ENCODE data around the gene CCNB1IP1. TPM values are rescaled to one million over a fixed set of nuclear protein-coding genes. Genes with fewer than 3 reads are reported as not detected.
"Not testable (repeated sequence)": the region's sequence is repeated elsewhere in the genome, so short reads cannot be mapped to it uniquely, and the experiment has no call there.

CCNB1IP1 gene
- total RNA-seq, 2 donors from 2014 or later, result 34.6 to 47.8 TPM

GRCh38 chr14:20305265-20306078, 27.6 kb downstream of the CCNB1IP1 start, which contains the start of gene TTC5:
TTC5 (minus strand) TSS chr14:20305951; CDS start chr14:20305937, 14 bp downstream.
- TF ChIP-seq CTCF (IDR thresholded peaks at IDR 0.05) (peak; percentile 31 to 87 (median 83)), POLR2AphosphoS5 (IDR thresholded peaks at IDR 0.05) (peak; percentile 78), POLR2A (IDR thresholded peaks at IDR 0.05) (no peak)
- 0% methylated on average over 27 of the region's 27 CpGs for WGBS

GRCh38 chr14:20302042-20302755, 30.9 kb downstream of the CCNB1IP1 start:
- H3K9me3 ChIP-seq, result no peaks in the 10 kb centered on the region
- H3K27ac ChIP-seq, result no peak overlapping the region
- 87% methylated on average over 1 of the region's 1 CpG for WGBS
- TF ChIP-seq POLR2A (IDR thresholded peaks at IDR 0.05) (no peak), POLR2AphosphoS5 (IDR thresholded peaks at IDR 0.05) (no peak), CTCF (IDR thresholded peaks at IDR 0.05) (no peak)
- H3K4me3 ChIP-seq, result no peak overlapping the region
- peaks cover 0 to 4% of the 10 kb centered on the region in 2 donors for H3K36me3 ChIP-seq
- intact Hi-C loops (cut with DNase I), result no loop called here
- no peaks in the 10 kb centered on the region for H3K27me3 ChIP-seq (replicated peaks; ENCODE audit: insufficient read depth)
- DNase-seq (ENCODE audit: low spot score), result no peak
- H3K4me1 ChIP-seq (replicated peaks), result peaks cover 2% of the 10 kb centered on the region

More at GRCh38 chr14:20305265-20306078, 27.6 kb downstream of the CCNB1IP1 start, which contains the start of gene TTC5:
- H3K36me3 ChIP-seq, result no peaks in the 10 kb centered on the region
- intact Hi-C loops (cut with DNase I), result no loop called here
- H3K4me1 ChIP-seq (replicated peaks), result peaks cover 2% of the 10 kb centered on the region
- H3K9me3 ChIP-seq, result no peaks in the 10 kb centered on the region
- H3K27me3 ChIP-seq (replicated peaks; ENCODE audit: insufficient read depth), result no peaks in the 10 kb centered on the region
- H3K27ac ChIP-seq, result peak within 1 kb of the TSS; percentile 32 to 54
- DNase-seq (ENCODE audit: low spot score), result peak; percentile 77
- H3K4me3 ChIP-seq, result peak within 1 kb of the TSS; percentile 40 to 62

DNA sequence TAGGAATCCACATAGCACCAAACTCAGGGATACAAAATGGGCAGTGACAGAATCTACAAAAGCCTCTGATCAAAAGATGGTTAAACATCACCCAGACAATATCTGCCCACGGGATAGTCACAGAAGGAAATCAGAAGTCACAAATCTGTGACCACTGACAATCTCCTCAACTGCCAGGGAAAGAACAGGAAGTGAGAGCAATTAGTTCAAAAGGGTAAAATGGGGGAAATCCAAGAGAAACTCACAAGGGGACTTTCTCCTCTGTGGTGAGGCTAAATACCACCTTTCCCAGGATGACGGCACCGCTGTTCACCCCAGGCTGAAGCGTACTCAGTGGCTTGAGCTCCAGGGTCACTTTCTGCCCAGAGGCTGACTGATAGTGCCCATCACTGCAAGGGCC, 38.0 kb downstream of the CCNB1IP1 start:
- H3K27me3 ChIP-seq (replicated peaks; ENCODE audit: insufficient read depth), result no peaks in the 10 kb centered on the region
- no peaks in the 10 kb centered on the region for H3K9me3 ChIP-seq
- DNase-seq (ENCODE audit: low spot score), result no peak
- WGBS, result 87% methylated on average over 4 of the region's 4 CpGs
- H3K36me3 ChIP-seq, result peaks cover 5 to 11% of the 10 kb centered on the region in 2 donors
- H3K4me3 ChIP-seq, result no peak overlapping the region
- no peak overlapping the region for H3K27ac ChIP-seq
- no peaks in the 10 kb centered on the region for H3K4me1 ChIP-seq (replicated peaks)
- no peak for TF ChIP-seq POLR2A (IDR thresholded peaks at IDR 0.05)
- TF ChIP-seq CTCF (IDR thresholded peaks at IDR 0.05), result no peak
- no peak for TF ChIP-seq POLR2AphosphoS5 (IDR thresholded peaks at IDR 0.05)
- intact Hi-C loops (cut with DNase I), result no loop called here

DNA sequence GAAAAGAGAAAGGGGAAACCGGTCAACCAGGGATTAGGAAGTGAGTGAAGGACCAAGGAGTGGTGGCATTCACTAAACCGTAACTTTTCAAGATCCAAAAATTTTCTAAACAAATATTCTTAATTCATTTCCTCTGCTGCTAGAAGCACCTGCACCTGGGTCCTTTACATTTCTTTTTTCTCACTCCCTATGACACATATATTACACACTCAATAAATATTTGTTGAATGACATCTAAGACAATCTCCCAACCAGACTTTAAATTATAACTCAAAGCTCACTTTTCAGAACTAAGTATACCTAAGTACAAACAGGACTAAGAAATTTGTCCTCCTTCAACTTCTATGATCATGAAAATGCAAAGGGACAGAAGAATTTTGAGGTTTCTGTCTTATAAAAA, 38.4 kb downstream of the CCNB1IP1 start:
- H3K27me3 ChIP-seq (replicated peaks; ENCODE audit: insufficient read depth), result no peaks in the 10 kb centered on the region
- TF ChIP-seq POLR2A (IDR thresholded peaks at IDR 0.05), result no peak
- no peak for TF ChIP-seq CTCF (IDR thresholded peaks at IDR 0.05)
- TF ChIP-seq POLR2AphosphoS5 (IDR thresholded peaks at IDR 0.05), result no peak
- no peak overlapping the region for H3K4me3 ChIP-seq
- DNase-seq (ENCODE audit: low spot score), result no peak
- WGBS, result 94% methylated on average over 2 of the region's 2 CpGs
- intact Hi-C loops (cut with DNase I), result no loop called here
- H3K9me3 ChIP-seq, result no peaks in the 10 kb centered on the region
- no peaks in the 10 kb centered on the region for H3K4me1 ChIP-seq (replicated peaks)
- H3K36me3 ChIP-seq, result peaks cover 5 to 11% of the 10 kb centered on the region in 2 donors
- no peak overlapping the region for H3K27ac ChIP-seq

- H3K27me3 ChIP-seq (replicated peaks; ENCODE audit: insufficient read depth); intact Hi-C loops (cut with DNase I); H3K27ac ChIP-seq; H3K36me3 ChIP-seq; H3K4me3 ChIP-seq; H3K9me3 ChIP-seq; H3K4me1 ChIP-seq (replicated peaks); DNase-seq (ENCODE audit: low spot score): not testable (repeated sequence)
- 100% methylated on average over 1 of the region's 1 CpG for WGBS
These were observed 51.1 kb downstream of the CCNB1IP1 start for GRCh38 chr14:20281998-20282397.

- H3K36me3 ChIP-seq; H3K27ac ChIP-seq; H3K9me3 ChIP-seq; H3K4me3 ChIP-seq; H3K27me3 ChIP-seq (replicated peaks; ENCODE audit: insufficient read depth); H3K4me1 ChIP-seq (replicated peaks); DNase-seq (ENCODE audit: low spot score); intact Hi-C loops (cut with DNase I): not testable (repeated sequence)
- 96% methylated on average over 7 of the region's 7 CpGs for WGBS
These were observed 52.8 kb downstream of the CCNB1IP1 start for GRCh38 chr14:20280265-20280664.

All from prostate gland (tissue), 2 donors.